Hepatocyte (in vitro differentiated cells): Measurements from ENCODE around the gene KPNA4.

Experiments
- EZH2 ChIP-seq: fragments of 200-600 bp; sonication (generic); IDR thresholded peaks from 2 replicates; pipeline ENCODE4 v1.6.1; 2016; ENCODE audit warnings: antibody characterized with exemption, mild to moderate bottlenecking, borderline replicate concordance
- EZH2phosphoT487 ChIP-seq: fragments of 200-600 bp; sonication (generic); IDR thresholded peaks from one replicate; pipeline ENCODE4 v1.6.1; 2018; ENCODE audit warnings: antibody characterized with exemption, mild to moderate bottlenecking, low read depth, moderate library complexity; ENCODE audit not compliant: unreplicated experiment, severe bottlenecking
- TF ChIP-seq, protein P1 (sequence below): fragments of 200-600 bp; sonication (generic); IDR thresholded peaks from 2 replicates; pipeline ENCODE4 v1.5.1; 2016; ENCODE audit warnings: antibody characterized with exemption, mild to moderate bottlenecking; ENCODE audit not compliant: poor library complexity

DNA sequence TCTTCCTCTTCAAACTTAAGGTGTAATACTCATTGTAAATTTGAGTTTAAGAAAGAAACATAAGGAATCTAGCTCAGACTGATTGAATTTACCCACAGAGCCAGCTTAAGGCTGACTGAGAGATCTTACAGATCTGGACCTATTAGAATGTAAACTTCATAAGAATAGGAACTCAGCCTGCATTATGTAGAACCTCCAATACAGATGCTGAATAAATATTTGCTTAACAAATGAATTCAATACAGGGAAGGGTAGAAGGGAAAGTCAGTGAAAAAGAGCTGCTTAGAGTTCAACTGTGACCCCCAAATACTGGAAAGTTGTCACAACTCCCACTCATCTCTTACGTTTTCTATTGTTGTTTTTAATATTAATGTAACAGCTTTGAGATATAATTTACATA, 11.5 kb downstream of the KPNA4 start:
- TF ChIP-seq, protein P1, sequence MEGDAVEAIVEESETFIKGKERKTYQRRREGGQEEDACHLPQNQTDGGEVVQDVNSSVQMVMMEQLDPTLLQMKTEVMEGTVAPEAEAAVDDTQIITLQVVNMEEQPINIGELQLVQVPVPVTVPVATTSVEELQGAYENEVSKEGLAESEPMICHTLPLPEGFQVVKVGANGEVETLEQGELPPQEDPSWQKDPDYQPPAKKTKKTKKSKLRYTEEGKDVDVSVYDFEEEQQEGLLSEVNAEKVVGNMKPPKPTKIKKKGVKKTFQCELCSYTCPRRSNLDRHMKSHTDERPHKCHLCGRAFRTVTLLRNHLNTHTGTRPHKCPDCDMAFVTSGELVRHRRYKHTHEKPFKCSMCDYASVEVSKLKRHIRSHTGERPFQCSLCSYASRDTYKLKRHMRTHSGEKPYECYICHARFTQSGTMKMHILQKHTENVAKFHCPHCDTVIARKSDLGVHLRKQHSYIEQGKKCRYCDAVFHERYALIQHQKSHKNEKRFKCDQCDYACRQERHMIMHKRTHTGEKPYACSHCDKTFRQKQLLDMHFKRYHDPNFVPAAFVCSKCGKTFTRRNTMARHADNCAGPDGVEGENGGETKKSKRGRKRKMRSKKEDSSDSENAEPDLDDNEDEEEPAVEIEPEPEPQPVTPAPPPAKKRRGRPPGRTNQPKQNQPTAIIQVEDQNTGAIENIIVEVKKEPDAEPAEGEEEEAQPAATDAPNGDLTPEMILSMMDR = no peak
- no peak for TF ChIP-seq EZH2
- no peak for TF ChIP-seq EZH2phosphoT487
